DMS53 (cell line): ENCODE data around the gene C5.
"Not testable (repeated sequence)": the region's sequence is repeated elsewhere in the genome, so short reads cannot be mapped to it uniquely, and the experiment has no call there.

Experiments
- DNase-seq: peaks from one replicate; lab custom pipeline; 2025; lab: John Stamatoyannopoulos, UW

Gene C5

DNA sequence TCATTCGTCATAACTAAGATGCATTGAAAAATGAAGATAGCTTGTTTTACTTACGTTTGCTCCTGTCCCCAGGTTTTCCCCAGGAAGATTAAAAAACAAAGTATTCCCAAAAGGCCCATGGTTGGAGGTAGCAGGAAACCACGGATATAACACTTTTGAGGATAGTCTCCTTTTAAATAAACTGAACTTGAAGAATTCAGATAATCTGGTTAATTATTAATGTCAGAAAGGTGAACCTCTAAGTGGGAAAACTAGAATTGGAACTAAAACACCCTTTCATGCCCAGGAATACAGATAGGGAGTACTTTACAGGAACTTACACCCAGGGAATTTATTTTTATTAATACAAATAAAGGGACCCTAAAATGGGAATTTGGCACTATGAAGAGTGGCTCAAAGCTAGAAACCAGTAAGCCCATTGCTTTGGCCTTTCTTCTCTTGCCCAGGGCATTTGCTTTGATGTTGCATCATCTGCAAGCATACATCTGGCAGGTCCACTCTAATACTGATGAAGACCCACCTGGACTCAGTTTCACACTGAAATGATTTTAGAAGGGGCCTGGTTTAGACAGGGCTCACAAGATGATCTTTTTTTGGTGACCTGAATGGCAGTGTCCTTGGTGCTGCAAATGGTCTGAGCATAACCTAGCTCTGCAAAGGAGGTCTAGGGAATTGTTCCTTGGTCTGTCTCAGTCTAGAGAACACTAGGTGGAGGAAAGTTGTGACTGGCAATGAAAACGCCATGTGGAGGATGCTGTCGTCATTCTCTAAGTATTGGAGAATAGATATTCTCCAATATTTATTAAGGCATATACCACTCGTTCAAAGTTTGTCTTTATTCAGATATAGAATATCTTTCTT lies at the start of gene C5:
Gene C5 (minus strand): TSS at position 148 of the 861 bp plus-strand sequence. CDS start 29 bp downstream, at position 119.
- DNase-seq = peak; percentile 63

DNA sequence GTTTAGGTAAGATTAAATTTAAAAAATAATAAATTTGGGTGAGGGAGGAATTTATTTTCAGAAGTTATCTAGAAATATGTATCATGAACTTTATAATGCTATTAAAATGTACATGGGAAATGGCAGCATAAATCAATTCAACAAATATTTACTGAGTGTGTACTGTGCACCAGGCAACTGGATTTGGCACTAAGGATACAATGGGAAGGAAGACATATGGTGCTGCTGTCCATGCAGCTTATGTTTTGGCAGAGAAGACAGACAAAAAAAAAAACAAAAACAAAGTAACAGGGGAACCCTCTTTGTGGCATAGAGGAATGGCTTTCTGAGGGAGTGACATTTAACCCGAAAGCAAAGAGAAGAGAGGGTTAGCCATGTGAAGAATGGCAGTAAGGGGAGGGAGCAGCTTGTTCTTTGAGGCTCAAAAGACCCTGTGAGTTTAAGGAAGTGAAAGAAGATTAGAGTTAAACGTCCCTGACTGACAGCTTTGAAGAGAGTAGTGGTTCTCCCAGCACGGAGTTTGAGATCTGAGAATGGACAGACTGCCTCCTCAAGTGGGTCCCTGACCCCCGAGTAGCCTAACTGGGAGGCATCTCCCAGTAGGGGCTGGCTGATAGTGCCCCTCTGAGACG lies 48.6 kb upstream of the C5 start:
- no peak for DNase-seq

DNA sequence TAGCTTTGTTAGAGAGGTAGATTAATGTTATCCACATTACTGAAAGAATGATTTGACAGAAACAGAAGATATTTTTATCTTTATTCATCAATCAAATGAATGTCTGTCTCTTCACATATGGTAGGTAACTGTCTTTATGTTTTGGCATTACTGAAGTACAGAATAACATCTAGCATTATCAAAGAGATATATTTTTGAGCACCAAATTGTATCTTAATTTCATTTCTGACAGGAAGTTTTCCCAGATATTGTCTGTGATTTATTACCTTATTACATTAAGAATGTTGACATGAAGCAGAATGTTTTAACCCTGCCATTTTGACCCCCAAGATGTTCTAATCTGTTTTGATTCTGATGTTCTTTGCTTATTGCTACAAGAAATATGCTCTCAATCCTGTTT lies 45.0 kb upstream of the C5 start:
- no peak for DNase-seq

DNA sequence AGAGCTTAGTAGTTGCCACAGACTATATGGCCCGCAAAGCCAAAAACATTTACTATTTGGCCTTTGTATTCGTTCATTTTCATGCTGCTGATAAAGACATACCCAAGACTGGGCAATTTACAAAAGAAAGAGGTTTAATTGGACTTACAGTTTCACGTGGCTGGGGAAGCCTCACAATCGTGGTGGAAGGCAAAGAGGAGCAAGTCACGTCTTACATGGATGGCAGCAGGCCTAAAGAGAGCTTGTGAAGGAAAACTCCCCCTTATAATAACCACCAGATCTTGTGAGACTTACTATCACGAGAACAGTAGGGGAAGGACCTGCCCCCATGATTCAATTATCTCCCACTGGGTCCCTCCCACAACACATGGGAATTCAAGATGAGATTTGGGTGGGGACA lies 40.7 kb upstream of the C5 start:
- not testable (repeated sequence) for DNase-seq

DNA sequence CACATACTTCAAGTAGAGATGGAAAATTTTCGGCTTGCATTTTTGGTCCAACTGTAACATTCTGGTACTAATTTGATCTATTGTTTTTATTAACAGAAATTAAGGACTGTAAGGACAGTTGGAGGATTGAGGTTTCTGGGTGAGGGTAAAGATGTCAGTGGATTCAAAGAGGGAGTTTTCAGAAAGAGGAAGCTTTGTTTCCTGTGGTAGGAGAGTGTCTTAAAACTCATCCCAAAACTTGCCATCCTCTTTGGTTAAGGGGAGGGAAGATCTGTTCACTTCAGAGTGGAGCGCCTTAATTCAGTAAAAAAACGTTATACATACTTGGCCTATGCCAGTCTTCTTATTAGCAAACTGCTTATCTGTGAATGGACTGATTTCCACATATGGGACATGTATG lies 38.5 kb upstream of the C5 start:
- DNase-seq = no peak

DNA sequence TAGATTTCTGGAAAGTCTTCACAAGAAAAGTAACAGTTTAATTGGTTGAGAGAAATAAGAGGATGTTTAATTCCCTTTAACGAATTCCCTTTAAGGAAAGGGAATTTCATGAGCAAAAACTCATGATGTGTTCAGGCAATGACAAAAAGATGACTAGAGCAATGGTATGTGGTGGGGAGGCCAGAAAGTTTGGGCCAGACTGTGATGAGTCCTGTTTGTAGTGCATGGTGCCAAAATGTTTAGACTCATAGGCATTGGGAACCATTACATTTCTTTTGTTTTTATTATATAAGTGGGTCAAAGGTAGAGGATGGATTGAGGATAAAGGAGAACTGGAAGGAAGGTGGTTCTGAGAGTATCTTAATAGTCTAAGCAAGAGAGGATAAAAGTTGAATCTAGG lies 35.6 kb upstream of the C5 start:
- DNase-seq = no peak

DNA sequence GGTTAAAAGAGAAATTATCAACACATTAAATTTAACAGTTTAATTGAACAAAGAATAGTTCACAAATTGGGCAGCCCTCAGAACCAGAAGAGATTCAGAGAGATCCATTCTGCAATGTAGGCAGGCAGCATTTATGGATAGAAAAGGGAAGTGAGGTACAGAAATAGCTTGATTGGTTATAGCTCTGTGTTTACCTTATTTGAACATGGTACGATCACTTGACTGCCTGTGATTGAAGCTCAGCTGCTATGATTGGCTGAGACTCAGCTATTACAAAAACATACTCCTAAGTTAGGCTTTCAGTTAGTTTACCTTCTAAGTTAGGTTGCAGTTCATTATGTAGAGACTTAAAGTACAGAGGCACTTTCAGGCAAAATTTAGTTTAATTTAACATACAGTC lies 32.0 kb upstream of the C5 start:
- DNase-seq = no peak

DNA sequence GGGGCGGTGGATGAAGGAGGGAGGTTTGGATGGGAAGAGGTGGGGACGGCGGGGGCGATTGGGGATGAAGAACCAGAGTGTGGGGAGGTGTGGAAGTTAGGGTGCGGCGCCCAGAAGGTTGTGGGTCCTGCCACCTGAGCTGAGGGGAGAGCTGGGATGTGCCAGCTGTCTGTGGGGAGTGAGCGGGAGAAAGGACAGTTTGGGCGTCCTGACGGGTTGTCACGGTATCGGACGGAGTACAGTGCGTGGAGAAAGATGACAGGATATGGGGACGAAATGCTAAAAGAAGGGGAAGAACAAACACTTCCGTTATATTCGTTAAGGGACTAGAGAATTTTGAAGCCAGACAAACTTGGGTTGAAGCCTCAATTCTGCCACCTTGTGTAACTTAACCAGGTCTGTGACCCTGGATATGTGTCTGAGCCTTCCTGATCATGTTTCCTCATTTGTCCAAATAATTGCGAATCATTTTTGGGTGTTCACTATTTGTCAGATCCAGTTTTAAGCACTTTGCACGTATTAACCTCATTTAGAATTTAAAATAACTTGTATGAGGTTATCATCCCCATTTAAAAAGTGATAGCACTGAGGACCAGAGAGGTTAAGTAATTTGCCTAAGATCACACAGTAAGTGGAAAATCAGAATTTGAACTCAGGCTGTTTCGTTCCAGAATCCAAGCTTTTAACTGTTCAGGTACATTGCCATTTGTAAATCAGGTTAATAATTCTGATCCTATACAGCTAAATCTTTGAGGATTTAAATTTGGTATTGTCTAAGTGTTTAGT lies 25.4 kb upstream of the C5 start:
- peak; percentile 87 for DNase-seq

DNA sequence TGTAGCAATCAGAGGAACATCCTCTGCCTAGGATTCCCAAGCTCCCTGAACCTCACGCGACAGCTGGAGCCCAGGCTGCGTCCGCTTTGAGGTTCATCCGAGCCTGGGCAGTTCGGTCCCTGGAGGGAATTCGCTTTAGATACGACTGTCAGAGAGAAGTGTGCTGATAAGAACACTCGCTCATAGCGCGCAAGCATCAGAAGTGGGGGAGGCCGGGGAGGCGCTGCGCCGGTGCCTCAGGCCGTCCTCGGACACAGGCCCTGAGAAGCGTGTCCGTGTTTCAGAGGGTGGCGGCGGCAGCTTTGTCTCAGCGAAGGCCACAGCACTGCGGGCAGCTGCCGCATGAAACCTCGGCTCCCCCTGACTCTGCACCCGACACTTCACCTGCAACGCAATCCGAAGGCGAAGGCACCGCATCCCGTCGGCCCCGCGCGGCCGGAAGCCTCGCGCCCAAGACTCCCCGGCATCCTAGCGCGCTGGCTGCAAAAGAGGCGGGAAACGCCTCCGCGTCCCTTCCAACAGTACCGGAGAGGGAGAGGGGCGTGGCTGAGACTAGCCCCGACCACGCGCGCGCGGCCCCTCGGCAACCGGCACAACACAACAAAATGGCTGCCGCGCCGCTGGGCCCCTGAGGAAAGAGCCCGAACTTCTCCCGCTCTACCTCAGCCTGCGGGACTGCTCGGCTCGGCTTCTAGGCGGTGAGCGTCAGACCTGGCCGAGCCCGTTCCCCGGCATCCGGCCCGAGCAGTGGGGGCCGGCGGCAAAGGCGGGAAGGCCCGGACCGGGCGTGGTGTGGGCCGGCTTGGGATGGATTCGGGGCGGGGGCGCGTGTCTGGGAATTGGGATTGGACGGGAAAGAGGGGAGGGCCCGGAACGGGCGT lies 24.5 kb upstream of the C5 start, which contains the start of gene CNTRL:
Gene CNTRL (plus strand): TSS at position 586 of the 881 bp plus-strand sequence. CDS start 13,372 bp downstream, outside the sequence.
- DNase-seq = peak; percentile 98

DNA sequence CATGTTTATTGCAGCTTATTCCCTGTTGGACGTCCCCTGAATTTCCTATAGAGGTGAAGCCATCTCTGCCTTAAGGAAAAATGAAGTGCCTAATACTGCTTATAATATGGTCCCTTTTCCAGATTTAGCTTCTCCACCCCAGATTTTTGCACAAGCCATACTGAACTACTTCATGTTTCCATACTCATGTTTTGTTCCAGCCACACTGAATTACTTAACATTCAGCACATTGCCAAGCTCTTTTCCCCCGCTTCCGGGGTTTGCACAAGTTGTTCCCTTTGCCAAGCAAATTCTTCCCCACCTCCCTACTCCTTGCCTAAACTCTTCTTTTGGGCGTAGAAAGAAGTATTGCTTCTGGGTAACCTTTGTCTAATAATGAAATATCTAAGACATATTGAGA lies 23.0 kb upstream of the C5 start:
- peak; percentile 52 for DNase-seq

DNA sequence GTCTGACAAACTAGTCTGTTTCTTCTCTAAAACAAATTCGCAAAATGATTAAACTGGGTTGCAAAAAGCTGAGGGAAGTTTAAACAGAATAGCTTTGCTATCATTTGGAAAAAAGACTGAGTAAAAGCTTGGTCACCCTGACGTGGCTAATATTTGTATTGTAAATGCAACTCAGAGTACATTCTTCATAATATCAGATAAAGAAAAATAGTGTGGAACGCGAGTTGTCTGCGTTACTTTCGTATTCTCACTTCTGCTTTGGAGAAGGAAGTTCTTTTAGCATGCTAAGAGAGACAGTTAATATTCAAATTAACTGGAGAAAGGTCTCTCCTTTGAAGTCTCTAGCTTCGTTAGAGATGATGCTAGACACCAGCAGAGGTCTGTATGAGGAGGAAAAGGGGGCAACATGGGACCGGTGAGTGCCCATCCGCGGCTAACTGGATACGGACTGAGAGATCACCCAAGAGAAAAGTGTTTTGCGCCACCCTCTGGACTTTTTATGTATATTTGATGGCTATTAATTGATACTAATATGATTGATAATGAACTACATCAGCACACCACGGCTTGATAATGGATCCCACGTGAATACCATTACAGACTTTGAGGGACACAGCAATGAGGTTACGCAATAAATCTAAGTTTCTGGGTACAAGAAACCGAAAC lies 21.8 kb upstream of the C5 start:
- peak; percentile 67 for DNase-seq

DNA sequence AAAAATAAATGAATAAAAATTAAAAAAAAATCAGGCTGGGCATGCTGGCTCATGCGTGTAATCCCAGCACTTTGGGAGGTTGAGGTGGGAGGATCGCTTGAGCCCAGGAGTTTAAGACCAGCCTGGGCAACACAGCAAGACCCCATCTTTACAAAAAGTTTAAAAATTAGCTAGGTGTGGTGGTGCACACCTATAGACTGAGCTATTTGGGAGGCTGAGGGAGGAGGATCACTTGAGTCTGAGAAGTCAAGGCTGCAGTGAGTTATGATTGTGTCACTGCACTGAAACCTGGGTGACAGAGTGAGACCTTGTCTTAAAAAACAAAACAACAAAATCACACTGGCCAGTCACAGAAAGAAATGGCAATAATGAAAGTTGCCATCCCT lies 21.3 kb upstream of the C5 start:
- peak; percentile 40 for DNase-seq

DNA sequence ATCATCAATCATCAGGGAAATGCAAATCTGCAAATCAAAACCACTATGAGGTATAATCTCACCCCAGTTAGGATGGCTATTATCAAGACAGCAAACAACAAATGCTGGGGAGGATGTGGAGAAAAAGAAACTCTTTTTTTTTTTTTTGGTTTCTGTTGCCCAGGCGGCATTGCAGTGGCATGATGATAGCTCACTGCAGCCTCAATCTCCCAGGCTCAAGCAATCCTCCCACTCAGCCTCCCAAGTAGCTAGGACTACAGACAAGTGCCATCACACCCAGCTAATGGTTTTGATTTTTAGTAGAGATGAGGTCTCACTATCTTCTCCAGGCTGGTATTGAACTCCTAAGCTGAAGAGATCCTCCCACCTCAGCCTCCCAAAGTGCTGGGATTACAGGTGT lies 19.3 kb upstream of the C5 start:
- no peak for DNase-seq

DNA sequence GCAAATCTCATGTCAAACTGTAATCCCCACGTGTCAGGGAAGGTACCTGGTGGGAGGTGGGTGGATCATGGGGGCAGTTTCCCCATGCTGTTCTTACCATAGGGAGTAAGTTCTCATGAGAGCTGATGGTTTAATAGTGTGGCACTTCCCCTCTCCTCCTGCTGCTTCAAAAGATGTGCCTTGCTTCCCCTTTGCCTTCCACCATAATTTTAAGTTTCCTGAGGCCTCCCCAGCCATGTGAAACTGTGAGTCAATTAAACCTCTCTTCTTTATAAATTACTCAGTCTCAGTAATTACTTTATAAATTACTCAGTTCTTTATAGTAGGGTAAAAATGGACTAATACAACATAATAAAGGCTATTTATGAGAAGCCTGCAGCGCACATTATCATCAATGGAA lies 17.6 kb upstream of the C5 start:
- DNase-seq = no peak

DNA sequence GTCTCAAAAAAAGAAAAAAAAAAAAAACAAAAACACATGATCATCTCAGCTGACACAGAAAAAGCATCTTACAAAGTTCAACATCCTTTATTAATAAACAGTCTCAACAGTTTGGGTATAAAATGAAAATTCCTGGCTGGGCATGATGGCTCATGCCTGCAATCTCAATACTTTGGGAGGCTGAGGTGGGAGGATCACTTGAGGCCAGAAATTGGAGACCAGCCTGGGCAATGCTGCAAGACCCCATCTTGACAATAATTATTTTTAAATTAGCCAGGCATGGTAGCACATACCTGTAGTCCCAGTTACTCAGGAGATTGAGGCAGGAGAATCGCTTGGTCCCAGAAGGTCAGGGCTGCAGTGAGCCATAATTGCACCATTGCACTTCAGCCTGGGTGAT lies 16.8 kb upstream of the C5 start:
- DNase-seq = no peak

DNA sequence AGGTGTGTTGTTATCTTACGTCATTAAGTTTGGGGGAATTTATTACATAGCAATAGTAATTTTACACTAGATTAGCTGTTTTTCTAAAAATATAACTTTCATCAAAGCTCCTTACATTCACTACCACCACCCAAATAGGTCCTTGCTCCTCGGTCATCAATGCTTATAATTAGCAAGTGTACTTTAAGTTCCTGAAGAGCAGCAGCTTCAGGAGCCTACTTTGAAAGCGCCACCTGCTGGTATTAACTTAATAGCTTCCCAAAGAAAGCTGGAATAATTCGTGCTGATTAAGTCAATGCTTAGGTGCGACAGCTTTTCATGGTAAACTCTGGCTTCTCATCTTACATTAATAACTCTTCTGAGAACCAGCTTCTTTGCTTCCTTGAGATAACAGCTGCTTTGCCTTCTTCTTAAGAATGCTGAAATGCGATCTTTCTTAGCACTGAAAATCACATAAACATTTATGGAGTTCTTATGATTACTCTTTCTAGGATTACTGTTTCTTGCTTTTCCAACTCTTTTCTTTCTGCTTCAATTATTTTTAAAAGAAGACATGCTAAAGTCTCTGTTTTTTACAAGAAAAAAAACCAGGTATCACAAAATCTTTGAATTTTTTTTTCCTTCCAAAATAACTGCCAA lies 10.0 kb upstream of the C5 start:
- peak; percentile 86 for DNase-seq

DNA sequence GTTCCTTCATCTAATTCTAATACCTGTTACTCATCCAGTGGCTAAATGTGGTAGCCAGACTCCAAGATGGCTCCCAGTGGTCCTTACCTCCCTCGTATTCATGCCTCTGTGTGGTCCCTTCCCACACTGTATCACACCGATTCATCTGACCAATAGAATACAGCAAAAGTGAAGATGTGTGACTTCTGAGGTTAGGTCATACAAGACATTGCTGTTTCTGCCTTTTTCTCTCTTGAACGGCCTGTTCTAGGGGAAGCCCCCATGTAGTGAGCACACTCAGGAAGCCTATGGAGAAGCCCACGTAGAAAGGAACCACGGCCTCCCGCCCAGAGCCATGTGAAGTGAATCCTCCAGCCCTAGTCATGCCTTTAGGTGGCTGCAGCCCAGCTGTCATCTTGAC lies 9.4 kb upstream of the C5 start:
- DNase-seq = no peak

DNA sequence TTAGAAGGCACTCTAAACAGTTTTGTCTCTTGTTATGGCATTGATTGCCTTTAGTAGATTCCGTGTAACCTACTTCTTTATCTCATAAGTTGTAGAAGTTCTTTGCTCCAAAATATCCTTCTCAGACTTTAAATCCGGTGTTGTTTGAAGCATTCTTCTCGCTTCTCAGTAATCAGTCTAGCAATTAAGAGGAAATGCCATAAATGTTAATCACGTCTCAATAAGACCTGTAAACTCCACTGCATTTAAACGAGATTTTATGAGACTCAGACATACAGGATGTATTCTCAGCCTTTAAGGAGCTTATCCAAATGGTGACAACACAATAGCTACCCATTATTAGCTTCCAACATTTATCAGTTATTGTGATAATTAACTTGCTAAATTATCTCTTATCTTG lies 7.7 kb upstream of the C5 start:
- no peak for DNase-seq

DNA sequence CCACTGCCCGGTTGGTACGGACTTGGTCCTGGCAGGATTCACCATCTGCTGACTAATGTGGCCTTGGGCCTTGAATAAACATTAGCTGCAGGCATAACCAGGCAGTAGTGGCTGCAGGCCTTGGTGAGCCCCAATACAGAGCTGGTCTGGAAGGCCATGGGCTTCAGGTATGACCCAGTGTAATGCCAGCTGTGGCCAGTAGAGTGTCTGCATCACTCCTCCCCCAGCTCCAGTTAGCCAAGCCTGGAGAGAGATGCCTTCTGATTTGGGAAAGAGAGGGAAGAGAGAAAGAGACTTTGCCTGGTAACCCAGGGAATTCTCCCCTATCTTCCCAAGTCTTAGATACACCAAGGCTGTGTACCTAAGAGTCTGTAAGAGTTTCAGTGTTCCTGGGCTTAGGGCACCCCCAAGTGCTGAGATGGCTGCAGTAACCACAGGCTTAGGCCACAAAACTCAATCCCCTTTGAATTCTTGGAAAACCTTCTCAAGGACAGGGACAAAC lies 5.6 kb upstream of the C5 start:
- peak; percentile 53 for DNase-seq

DNA sequence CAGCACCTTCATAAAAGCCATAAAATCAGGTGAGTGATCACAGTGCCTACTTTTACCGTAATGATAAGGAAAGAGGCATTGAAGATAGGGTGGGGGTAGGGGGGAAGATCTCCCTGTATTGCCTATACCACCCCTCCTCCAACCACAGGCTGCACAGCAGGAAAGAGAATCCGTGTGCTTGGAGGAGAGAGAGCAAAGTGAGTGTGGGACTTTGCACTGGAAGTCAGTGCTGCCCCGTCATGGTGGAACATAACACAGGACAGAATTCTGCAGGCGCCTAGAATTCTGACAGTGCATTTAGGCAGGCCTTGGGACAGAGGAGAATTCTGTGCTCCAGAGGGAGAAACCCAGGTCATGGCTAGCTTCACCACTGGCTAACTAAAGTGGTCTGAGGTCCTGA lies 3.5 kb upstream of the C5 start:
- no peak for DNase-seq

DNA sequence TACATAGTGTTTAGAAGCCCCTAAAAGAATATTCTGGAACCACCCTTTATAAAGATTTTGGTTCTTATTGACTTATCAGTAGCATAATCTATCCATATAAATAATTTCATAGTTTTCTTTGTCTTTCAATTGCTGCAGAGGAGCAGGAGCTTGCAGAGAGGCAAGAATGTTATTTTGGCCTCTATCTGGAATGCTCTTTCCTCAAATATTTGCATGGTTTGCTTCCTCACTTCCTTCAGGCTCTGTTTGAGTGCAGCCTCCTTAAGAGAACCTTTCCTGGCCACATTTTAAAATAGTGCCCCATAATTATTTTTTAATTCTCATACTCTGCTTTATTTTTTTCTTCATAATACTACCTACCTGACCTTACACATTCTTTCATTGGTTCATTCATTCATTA lies 1.5 kb downstream of the C5 start:
- no peak for DNase-seq
